Liver (tissue), 3 donors: Measurements from ENCODE around the gene CALR.

Experiments
- ATF3 ChIP-seq: IDR thresholded peaks from 2 replicates; pipeline ENCODE4 v1.6.1; 2016; ENCODE audit warnings: antibody characterized with exemption
- CTCF ChIP-seq: fragments of 150-350 bp; IDR thresholded peaks from 2 replicates; pipeline ENCODE4 v1.5.1; 2017; ENCODE audit warnings: improper control_type of control experiment, low read depth, low read length; ENCODE audit not compliant: missing input control
- EGR1 ChIP-seq, 2 donors: IDR thresholded peaks; 2 replicates each; pipeline ENCODE4 v1.6.1; 2016 to 2018; ENCODE audit warnings: antibody characterized with exemption in 2 of 2, low read depth in 2 of 2
- FOXA1 ChIP-seq: IDR thresholded peaks from 2 replicates; pipeline ENCODE4 v1.6.1; 2016; ENCODE audit warnings: antibody characterized with exemption
- GABPA ChIP-seq, 2 donors: IDR thresholded peaks in 1 of 2; conservative IDR thresholded peaks in 1 of 2; 2 replicates each; pipeline ENCODE4 v1.6.1; 2016; ENCODE audit warnings: antibody characterized with exemption in 2 of 2, mild to moderate bottlenecking in 1 of 2, moderate library complexity in 1 of 2
- HNF4G ChIP-seq: IDR thresholded peaks from 2 replicates; pipeline ENCODE4 v1.6.1; 2016; ENCODE audit warnings: antibody characterized with exemption
- JUND ChIP-seq, 2 donors: IDR thresholded peaks; 2 replicates each; pipeline ENCODE4 v1.6.1; 2016; ENCODE audit warnings: antibody characterized with exemption in 2 of 2
- MAX ChIP-seq: IDR thresholded peaks from 2 replicates; pipeline ENCODE4 v1.6.1; 2016; ENCODE audit warnings: antibody characterized with exemption
- NR2F2 ChIP-seq: IDR thresholded peaks from 2 replicates; pipeline ENCODE4 v1.6.1; 2016; ENCODE audit warnings: antibody characterized with exemption
- RAD21 ChIP-seq, 2 donors: IDR thresholded peaks; 2 replicates each; pipeline ENCODE4 v1.6.1; 2016; ENCODE audit warnings: antibody characterized with exemption in 2 of 2, mild to moderate bottlenecking in 2 of 2
- REST ChIP-seq: IDR thresholded peaks from 2 replicates; pipeline ENCODE4 v1.6.1; 2016; ENCODE audit warnings: antibody characterized with exemption, mild to moderate bottlenecking
- SP1 ChIP-seq: IDR thresholded peaks from 2 replicates; pipeline ENCODE4 v1.6.1; 2018; ENCODE audit warnings: antibody characterized with exemption, mild to moderate bottlenecking
- YY1 ChIP-seq: IDR thresholded peaks from 2 replicates; pipeline ENCODE4 v1.6.1; 2016; ENCODE audit warnings: antibody characterized with exemption, mild to moderate bottlenecking
- donor health status: healthy.
- donor health status: healthy.

- TF ChIP-seq GABPA (IDR thresholded peaks at IDR 0.05 in 1 of 2, conservative IDR thresholded peaks at IDR 0.05 in 1 of 2) (no peak), YY1 (no peak), CTCF (no peak), REST (no peak), EGR1 (IDR thresholded peaks at IDR 0.05; ENCODE audit: low read depth in 2 of 2) (no peak), ATF3 (no peak), SP1 (no peak), FOXA1 (no peak), MAX (no peak), JUND (IDR thresholded peaks at IDR 0.05) (no peak), RAD21 (IDR thresholded peaks at IDR 0.05) (no peak), HNF4G (no peak), NR2F2 (no peak)
Measured at GRCh38 chr19:12974301-12975220, 36.2 kb downstream of the CALR start.
